Naive thymus-derived CD8-positive, alpha-beta T cell (primary cell): ENCODE results near the gene RILPL1. TPM values are rescaled to one million over a fixed set of nuclear protein-coding genes. Genes with fewer than 3 reads are reported as not detected.
"Not testable (repeated sequence)": the region's sequence is repeated elsewhere in the genome, so short reads cannot be mapped to it uniquely, and the experiment has no call there.

Experiments
- ATAC-seq, 2 donors: fragments of 150-1000 bp; cut with Tn5 transposase in 1 of 2; sonication (Bioruptor Pico), chemical (Tn5 transposase) in 1 of 2; 1 replicate in 1 of 2; 2 replicates in 1 of 2; pipeline ENCODE4 v1.10.0; 2021; ENCODE audit warnings: mild to moderate bottlenecking in 2 of 2, moderate library complexity in 2 of 2
- POLR2A ChIA-PET: fragments of 350-600 bp; sonication (Branson Sonifier 250); formaldehyde crosslinking; loops from one replicate; lab custom pipeline; 2021; ENCODE audit warnings: antibody characterized with exemption; lab: Charles Lee
- DNase-seq, 10 donors: peaks; one replicate each; pipeline versions ENCODE4 v3.0.0 to v3.0.0-alpha.2; 2020 to 2022
- H3K27ac Mint-ChIP-seq, 10 donors: one replicate each; pipeline ENCODE4 v1.8.0; 2020 to 2022; ENCODE audit warnings: mild to moderate bottlenecking in 10 of 10, mixed read lengths in 10 of 10, moderate library complexity in 4 of 10, inconsistent platforms in 1 of 10
- H3K27me3 Mint-ChIP-seq, 5 donors: one replicate each; pipeline ENCODE4 v1.8.0; 2021 to 2022; ENCODE audit warnings: mixed read lengths in 5 of 5
- H3K36me3 Mint-ChIP-seq, 3 donors: one replicate each; pipeline ENCODE4 v1.8.0; 2020 to 2022; ENCODE audit warnings: mixed read lengths in 3 of 3, mild to moderate bottlenecking in 2 of 3, inconsistent platforms in 1 of 3
- H3K4me1 Mint-ChIP-seq, 4 donors: one replicate each; pipeline ENCODE4 v1.8.0; 2021 to 2022; ENCODE audit warnings: mixed read lengths in 4 of 4
- H3K4me3 Mint-ChIP-seq, 10 donors: one replicate each; pipeline ENCODE4 v1.8.0; 2020 to 2022; ENCODE audit warnings: mild to moderate bottlenecking in 10 of 10, mixed read lengths in 10 of 10, moderate library complexity in 6 of 10, inconsistent platforms in 1 of 10
- H3K9me3 Mint-ChIP-seq, 9 donors: one replicate each; pipeline ENCODE4 v1.8.0; 2020 to 2022; ENCODE audit warnings: mixed read lengths in 9 of 9, mild to moderate bottlenecking in 3 of 9, inconsistent platforms in 1 of 9, moderate library complexity in 1 of 9
- microRNA-seq: library from miRNA; unstranded; fragments of <30 nt; microRNA quantifications from one replicate; pipeline ENCODE4 v1.2.0, GENCODE V29; 2022; ENCODE audit warnings: borderline microRNAs expressed
- polyA plus RNA-seq, 3 donors: library from polyadenylated mRNA; unstranded; fragments of 300-500 nt; fragmentation: Illumina TruSeq; gene quantifications; one replicate each; pipeline ENCODE4 v1.2.3, GENCODE V29; 2021
- total RNA-seq, 8 experiments: library from RNA in 2 of 8; stranded (reverse) in 2 of 8; gene quantifications; one replicate each; pipeline ENCODE4 v1.2.3 and lab custom pipeline; 2021 to 2026

RILPL1 gene
- total and polyA plus RNA-seq, 5 experiments from 2014 or later, result 0.06 to 5.9 (median 0.24) TPM

DNA sequence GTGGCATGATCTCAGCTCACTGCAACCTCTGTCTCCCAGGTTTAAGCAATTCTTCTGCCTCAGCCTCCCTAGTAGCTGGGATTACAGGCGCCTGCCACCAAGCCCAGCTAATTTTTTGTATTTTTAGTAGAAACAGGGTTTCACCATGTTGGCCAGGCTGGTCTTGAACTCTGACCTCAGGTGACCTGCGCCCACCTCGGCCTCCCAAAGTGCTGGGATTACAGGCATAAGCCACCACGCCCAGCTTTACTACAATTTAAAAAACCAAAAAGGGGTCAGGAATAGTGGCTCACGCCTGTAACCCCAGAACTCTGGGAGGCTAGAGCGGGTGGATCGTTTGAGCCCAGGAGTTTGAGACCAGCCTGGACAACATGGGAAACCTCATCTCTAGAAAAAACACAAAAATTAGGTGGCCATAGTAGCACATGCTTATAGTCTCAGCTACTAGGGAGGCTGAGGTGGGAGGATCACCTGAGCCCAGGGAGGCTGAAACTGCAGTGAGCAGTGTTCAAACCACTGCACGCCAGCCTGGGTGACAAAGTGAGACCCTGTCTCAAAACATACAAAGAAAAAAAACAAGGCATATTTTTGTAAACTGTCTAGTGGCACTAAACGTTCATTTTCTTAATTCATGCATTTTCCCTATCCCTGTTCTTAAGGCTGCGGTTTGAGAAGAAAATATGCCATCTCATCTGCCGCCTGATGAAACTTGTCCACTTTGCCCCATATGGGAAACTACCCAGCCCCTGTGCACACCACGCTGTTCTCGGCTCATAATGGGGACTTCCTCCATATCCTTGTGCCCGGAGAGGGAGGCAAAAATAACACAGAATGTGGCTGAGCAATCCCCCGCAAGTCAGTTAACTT lies 101.3 kb downstream of the RILPL1 start:
- POLR2A ChIA-PET, result interaction anchor here (0.7 kb wide), 3 partner anchors 14 to 132 kb away, joined by 3 to 5 read pairs (median 4); no protein-coding TSS in a partner anchor
- not testable (repeated sequence) for H3K27me3 Mint-ChIP-seq, H3K9me3 Mint-ChIP-seq, DNase-seq, ATAC-seq
- Mint-ChIP-seq H3K4me1 (peaks cover 16 to 66% (median 53%) of the 10 kb centered on the region in 4 donors), H3K36me3 (peaks cover 0 to 37% (median 6%) of the 10 kb centered on the region in 3 donors), H3K27ac (peak overlapping the region in 8 of 10 donors; percentile 47 to 85 (median 78)), H3K4me3 (peak overlapping the region; percentile 32 to 83 (median 64))

DNA sequence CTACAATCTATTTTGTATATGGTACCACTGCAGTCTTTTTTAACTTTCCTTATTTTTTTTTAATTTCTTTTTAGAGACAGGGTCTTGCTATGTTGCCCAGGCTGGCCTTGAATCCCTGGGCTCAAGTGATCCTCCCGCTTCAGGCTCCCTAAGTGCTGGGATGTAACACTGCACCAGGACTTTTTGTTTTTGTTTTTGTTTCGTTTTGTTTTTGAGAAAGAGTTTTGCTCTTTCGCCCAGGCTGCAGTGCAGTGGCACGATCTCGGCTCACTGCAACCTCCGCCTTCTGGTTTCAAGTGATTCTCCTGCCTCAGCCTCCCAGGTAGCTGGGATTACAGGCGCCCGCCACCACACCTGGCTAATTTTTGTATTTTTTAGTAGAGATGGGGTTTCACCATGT lies 104.4 kb downstream of the RILPL1 start:
- peaks cover 0 to 49% (median 6%) of the 10 kb centered on the region in 3 donors for H3K36me3 Mint-ChIP-seq
- H3K4me3 Mint-ChIP-seq, DNase-seq, H3K27me3 Mint-ChIP-seq, H3K9me3 Mint-ChIP-seq, ATAC-seq, POLR2A ChIA-PET: not testable (repeated sequence)
- peaks cover 10 to 47% (median 33%) of the 10 kb centered on the region in 4 donors for H3K4me1 Mint-ChIP-seq
- H3K27ac Mint-ChIP-seq, result peak overlapping the region in 2 of 10 donors; percentile 43 to 60

DNA sequence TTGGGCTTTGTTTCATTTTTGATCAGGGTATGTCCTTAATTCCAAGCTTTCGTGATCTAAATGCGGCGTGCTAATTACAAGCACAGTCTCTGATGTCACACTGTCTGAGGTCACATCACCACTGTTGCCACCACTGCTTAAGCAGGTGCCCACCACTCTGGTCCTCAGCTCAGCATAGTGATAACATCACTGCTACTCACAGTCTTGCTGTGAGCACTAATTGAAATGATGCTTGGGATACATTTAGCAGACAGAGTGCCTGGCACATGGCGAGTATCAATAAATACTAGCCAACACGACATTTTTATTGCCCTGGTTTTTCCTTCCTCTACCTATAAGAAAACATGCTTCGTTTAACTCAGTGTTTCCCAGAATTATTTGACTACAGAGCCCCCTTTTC lies 104.9 kb downstream of the RILPL1 start:
- no peaks in the 10 kb centered on the region for H3K9me3 Mint-ChIP-seq
- no peak overlapping the region for H3K4me3 Mint-ChIP-seq
- POLR2A ChIA-PET, result no interaction called here
- peaks cover 0 to 54% (median 6%) of the 10 kb centered on the region in 3 donors for H3K36me3 Mint-ChIP-seq
- H3K4me1 Mint-ChIP-seq, result peaks cover 9 to 42% (median 29%) of the 10 kb centered on the region in 4 donors
- ATAC-seq, result no peak
- H3K27me3 Mint-ChIP-seq, result no peaks in the 10 kb centered on the region
- H3K27ac Mint-ChIP-seq, result peak overlapping the region in 4 of 10 donors; percentile 16 to 84 (median 38)
- DNase-seq, result no peak

DNA sequence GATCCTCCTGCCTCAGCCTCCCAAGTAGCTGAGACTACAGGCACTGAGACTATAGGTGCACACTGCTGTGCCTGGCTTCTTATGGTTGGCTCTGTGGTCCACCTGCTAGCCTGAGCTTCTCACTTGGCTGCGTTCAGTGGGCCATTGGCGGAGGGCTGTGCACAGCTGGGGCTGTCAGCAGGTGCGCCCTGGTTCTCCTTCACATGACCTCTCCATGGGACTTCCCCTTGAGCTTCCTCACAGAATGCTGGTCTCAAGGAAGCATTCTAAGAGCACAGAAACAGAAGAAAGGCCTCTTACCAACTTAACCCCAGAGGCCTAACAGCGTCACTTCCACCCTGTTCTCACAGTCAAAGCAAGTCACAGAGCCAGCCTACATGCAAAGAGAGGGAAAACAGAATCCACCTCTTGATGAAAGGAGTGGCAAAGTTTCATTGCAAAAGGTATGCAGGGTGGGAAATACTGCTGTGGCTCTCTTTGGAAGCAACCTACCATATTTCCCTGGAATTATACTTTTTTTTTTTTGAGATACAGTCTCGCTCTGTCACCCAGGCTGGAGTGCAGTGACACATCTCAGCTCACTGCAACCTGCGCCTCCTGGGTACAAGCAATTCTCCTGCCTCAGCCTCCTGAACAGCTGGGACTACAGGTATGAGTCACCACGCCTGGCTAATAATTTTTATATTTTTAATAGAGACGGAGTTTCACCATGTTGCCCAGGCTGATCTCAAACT lies 106.3 kb downstream of the RILPL1 start:
- Mint-ChIP-seq H3K4me3 (peak overlapping the region in 2 of 10 donors; percentile 15 to 40), H3K9me3 (no peaks in the 10 kb centered on the region), H3K27ac (peak overlapping the region in 8 of 10 donors; percentile 28 to 84 (median 75)), H3K27me3 (no peaks in the 10 kb centered on the region), H3K36me3 (peaks cover 0 to 63% (median 6%) of the 10 kb centered on the region in 3 donors), H3K4me1 (peaks cover 4 to 28% (median 16%) of the 10 kb centered on the region in 4 donors)
- ATAC-seq, result peak; percentile 82 to 89
- POLR2A ChIA-PET, result interaction anchor here (1.0 to 1.1 kb wide), 2 partner anchors 10 to 21 kb away, joined by 3 to 9 read pairs; no protein-coding TSS in a partner anchor
- peak in 4 of 10 donors; percentile 13 to 33 (median 23) for DNase-seq

DNA sequence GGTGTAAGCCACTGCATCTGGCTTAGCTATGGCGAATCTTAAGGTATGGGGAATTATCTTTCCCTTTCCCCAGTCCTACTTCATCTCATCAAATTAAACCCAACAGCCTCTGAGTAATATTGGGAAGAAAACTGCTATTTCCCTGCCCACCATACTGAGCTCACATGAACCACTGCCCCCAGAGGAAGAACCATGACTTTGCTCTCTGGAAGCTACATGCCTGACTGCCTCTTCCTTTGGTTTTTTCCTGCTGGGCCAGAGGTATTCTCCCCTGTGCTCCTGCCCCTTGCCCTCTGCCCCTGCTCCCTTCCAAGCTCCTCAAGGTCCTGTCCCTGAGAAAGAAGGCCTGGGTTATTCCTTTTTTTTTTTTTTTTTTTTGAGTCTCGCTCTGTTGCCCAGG lies 112.2 kb downstream of the RILPL1 start:
- no peak for DNase-seq
- Mint-ChIP-seq H3K27ac (peak overlapping the region in 1 of 10 donors; percentile 13), H3K36me3 (peaks cover 1 to 58% (median 4%) of the 10 kb centered on the region in 3 donors), H3K4me1 (peaks cover 0 to 3% (median 0%) of the 10 kb centered on the region in 4 donors), H3K27me3 (no peaks in the 10 kb centered on the region), H3K4me3 (no peak overlapping the region), H3K9me3 (no peaks in the 10 kb centered on the region)
- POLR2A ChIA-PET, result interaction anchor here (0.6 kb wide), 3 partner anchors 31 to 202 kb away, joined by 3 to 6 read pairs (median 5); no protein-coding TSS in a partner anchor
- no peak for ATAC-seq

Small RNAs within 50 kb of the gene (microRNA-seq; reads per million reads assigned to microRNA genes)
- not detected for gene MIR3908

Other genes starting within 250 kb of the RILPL1 start
- gene SBNO1, start 168.9 kb downstream of the RILPL1 start, total RNA-seq, result 10 to 100 TPM; 48.0 to 52.1 TPM
- gene SBNO1, start 168.9 kb downstream of the RILPL1 start, polyA plus RNA-seq, result 10 to 100 TPM; 29.8 to 36.1 (median 36.0) TPM
- gene KMT5A, start 149.6 kb downstream of the RILPL1 start, total RNA-seq, result 10 to 100 TPM; 23.7 to 26.5 TPM
- gene KMT5A, start 149.6 kb downstream of the RILPL1 start, polyA plus RNA-seq, result 1 to 10 TPM; 1.0 to 3.3 (median 1.7) TPM
- gene RILPL2, start 97.0 kb downstream of the RILPL1 start, total RNA-seq, result 1 to 10 TPM; 3.3 TPM
- gene RILPL2, start 97.0 kb downstream of the RILPL1 start, polyA plus RNA-seq, result 1 to 10 TPM; 3.2 to 4.4 (median 3.9) TPM
- 10 to 100 TPM; 46.6 to 48.8 TPM for gene SNRNP35, start 75.6 kb downstream of the RILPL1 start, total RNA-seq
- gene SNRNP35, start 75.6 kb downstream of the RILPL1 start, polyA plus RNA-seq, result 10 to 100 TPM; 16.8 to 27.0 (median 20.4) TPM
- gene TMED2, start 50.8 kb upstream of the RILPL1 start, total RNA-seq, result 10 to 100 TPM; 85.6 to 94.3 TPM
- gene TMED2, start 50.8 kb upstream of the RILPL1 start, polyA plus RNA-seq, result 100 to 1,000 TPM; 212 to 349 (median 259) TPM
- 10 to 100 TPM; 53.3 to 54.8 TPM for gene DDX55, start 68.4 kb upstream of the RILPL1 start, total RNA-seq
- 10 to 100 TPM; 15.2 to 24.1 (median 19.1) TPM for gene DDX55, start 68.4 kb upstream of the RILPL1 start, polyA plus RNA-seq
- gene EIF2B1, start 100.0 kb upstream of the RILPL1 start, total RNA-seq, result 10 to 100 TPM; 54.3 to 57.3 TPM
- 10 to 100 TPM; 59.9 to 64.5 (median 62.6) TPM for gene EIF2B1, start 100.0 kb upstream of the RILPL1 start, polyA plus RNA-seq
- gene GTF2H3, start 100.1 kb upstream of the RILPL1 start, total RNA-seq, result 10 to 100 TPM; 27.5 to 34.6 TPM
- gene GTF2H3, start 100.1 kb upstream of the RILPL1 start, polyA plus RNA-seq, result 10 to 100 TPM; 36.6 to 39.9 (median 38.8) TPM
- 1 to 10 TPM; 6.3 to 7.8 TPM for gene TCTN2, start 137.4 kb upstream of the RILPL1 start, total RNA-seq
- gene TCTN2, start 137.4 kb upstream of the RILPL1 start, polyA plus RNA-seq, result 1 to 10 TPM; 1.0 to 1.8 (median 1.6) TPM
- 10 to 100 TPM; 46.6 to 52.3 TPM for gene ATP6V0A2, start 178.6 kb upstream of the RILPL1 start, total RNA-seq
- gene ATP6V0A2, start 178.6 kb upstream of the RILPL1 start, polyA plus RNA-seq, result 10 to 100 TPM; 13.2 to 19.4 (median 18.2) TPM
- under 1 TPM; 0.30 to 0.65 TPM for gene DNAH10, start 228.6 kb upstream of the RILPL1 start, total RNA-seq
- under 1 TPM in 1 of 3 donors, not detected in 2; 0.25 TPM for gene DNAH10, start 228.6 kb upstream of the RILPL1 start, polyA plus RNA-seq